HT1080 (cell line): ENCODE results near the gene DNAH8. TPM values are rescaled to one million over a fixed set of nuclear protein-coding genes. Genes with fewer than 3 reads are reported as not detected.

Source experiments
- DNase-seq: peaks from one replicate; pipeline ENCODE4 v3.0.0-alpha.2; 2015; ENCODE audit warnings: low read depth
- total RNA-seq: library from RNA; depleted of rRNA; stranded (reverse); fragments of >200 nt; shearing (Covaris generic); gene quantifications from 2 replicates; pipeline ENCODE4 v1.2.3, GENCODE V29; 2014

The DNAH8 gene
- total RNA-seq, 1 experiment from 2014 or later, result not detected

DNA sequence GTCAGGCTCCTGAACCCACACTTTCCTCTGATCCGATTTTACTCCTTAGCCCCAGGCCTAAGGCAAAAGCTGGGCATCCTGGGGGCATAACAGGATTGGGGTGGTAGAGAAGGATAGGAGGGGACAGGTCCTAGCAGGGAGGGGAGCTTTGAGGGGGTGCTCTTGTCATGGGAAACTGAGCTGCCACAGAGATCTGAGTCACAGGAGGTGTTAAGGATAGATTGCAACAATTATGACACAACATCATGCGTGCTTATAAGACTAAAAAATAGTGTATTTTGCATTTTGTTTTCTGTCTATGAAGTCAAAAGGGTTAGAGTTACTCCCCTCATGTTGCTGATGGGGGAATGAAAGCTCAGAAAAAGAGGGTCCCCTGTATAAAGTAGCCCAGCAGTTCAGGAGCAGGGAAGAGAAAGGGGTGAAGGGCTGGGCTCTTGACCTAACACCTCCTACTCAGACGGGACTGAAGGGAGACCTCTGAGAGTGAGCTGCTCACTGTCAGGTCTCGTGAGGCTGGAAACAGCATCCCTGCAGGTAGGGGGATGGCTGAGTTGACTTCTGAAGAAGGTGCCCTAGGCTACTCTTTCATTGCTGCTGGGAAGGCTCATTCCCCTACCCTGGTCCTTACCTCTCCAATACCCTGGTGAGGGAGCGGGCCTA lies 335.5 kb downstream of the DNAH8 start:
- no peak for DNase-seq

DNA sequence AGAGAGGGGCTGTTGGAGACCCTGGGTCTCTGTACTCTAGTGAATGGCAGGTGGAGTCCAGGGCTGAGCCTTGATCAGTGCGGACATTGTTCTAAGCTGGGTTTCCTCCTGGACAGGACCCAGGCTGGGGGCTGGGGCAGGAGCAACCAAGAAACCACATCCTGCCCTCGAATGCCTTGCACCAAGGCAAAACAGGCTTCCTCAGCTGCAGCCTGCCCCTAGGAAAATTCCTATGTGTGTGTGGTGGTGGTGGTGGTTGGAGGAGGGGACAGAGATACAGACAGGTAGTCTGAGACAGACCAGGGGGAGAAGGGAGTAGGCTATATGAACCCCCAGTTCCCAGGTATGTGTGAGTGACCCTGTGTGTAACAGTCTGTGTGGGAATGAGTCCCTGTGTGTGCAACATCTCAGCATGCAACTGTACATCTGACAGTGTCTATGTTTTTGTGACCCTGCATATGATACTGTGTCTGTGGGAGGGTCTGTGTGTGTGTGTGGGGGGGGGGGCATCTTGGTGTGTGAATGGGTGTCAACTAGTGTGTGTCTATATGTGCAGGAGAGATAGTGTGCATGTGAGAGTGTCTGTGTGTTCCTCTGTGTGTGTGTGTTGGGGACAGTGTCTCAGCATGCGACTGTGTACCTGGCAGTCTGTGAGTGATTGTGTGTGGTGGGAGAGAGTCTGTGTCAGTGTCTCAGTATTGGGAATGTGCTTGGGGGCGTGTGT lies 336.4 kb downstream of the DNAH8 start:
- peak; percentile 84 for DNase-seq

DNA sequence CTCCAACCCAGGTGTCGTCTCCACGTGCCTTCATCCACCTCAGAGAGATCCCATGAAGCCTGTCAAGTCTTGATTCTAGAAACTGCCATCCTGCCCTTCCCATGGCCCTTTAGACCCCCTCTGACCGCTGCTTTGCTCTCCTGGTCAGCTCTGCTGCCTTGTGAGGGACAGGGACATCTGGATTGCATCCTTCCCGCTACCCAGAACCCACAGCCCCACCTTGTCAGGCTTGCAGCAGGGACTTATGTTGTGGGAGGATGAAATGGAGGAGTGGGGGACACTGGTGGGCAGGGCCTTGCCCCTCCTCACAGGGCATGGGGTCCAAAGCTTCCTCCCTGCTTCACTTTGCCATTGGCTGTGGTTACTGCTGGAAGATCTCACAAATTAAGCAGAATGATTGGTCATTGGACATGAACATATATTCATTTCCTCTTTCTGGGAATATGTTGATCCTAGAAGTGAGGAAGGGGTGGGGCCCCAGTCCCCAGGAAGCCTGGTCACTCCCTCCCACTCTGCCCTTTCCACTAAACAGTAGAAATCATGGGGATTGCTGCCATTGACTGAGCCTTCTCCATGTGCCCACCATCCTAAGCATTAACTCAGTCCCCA lies 338.0 kb downstream of the DNAH8 start:
- DNase-seq, result peak; percentile 10

DNA sequence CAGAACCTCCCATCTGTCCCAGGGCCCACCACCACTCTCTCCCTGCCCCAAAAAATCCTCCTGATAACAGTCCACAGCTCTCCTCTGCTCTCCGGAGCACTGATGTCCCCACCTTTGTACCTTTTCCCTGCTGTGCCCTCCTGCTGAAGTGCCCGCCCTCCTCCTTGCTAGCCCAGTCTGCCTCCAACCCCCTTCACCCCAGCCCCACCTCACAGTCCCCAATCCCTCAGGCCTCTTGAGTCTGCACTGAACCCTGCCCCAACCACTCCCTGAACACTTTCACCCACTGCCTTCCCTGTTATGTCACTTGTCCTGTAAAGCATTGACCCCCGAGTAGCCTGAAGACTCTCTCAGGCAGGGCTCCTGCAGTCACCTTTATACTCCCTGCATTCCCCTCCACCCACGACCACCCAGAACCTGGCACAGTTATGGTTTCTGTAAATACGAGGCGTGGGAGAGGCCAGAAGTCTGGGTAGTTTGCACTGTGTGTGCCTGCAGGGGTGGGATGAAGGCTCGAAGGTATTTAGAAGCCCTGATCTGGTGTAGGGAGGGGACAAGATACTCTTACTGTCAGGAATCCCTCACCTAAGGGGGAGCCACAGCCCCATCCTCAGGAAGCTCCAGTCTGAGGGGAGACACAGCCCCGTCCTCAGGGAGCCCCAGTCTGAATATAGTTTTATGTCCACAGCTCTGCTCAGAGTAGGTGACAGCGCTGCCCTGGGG lies 338.9 kb downstream of the DNAH8 start:
- no peak for DNase-seq

DNA sequence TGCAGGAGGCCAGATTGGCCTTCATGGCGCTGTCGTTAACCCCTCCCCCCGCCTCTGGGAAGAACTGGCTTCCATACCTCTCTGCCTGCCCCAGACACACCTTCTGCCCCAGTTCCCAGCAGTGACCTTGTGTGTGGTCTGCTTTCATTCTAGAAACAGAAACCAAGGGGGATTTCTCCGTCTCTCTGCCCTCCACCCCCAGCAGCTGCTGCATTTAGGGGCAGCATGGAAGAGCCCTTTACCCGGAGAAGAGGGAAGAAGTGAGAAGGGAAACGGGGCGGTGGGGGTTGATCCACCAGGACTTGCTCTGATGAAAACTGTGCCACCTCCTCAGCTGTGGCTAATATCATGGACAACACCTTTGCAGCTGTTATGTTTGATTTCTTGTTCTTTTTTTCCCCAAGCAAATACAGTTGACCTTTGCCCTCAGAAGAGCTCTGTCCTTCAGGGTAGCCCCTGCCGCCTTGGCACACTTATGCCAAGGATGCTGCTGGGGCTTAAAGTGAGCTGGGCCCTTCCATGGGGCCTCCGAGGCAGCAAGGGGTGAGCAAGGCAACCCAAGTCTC lies 339.5 kb downstream of the DNAH8 start:
- no peak for DNase-seq

DNA sequence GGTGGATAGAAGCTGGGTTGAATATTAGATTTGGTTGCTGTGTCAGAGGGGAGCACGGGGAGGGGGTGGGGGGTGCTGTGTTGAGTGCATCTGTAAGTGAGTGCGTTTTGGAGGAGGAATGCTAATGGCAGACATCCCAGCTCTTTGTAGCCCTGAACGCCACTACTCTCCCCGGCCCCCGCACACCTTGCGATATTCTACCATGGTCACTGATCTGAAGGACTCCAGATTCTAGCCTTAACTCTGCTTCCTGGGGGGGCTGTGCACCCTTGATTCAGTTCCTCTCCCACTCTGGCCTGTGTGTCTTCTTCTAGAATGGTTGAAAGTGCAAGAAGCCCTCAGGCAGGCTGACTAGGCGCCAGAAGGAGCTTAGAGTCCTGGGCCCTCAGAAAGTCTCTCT lies 340.6 kb downstream of the DNAH8 start:
- no peak for DNase-seq

DNA sequence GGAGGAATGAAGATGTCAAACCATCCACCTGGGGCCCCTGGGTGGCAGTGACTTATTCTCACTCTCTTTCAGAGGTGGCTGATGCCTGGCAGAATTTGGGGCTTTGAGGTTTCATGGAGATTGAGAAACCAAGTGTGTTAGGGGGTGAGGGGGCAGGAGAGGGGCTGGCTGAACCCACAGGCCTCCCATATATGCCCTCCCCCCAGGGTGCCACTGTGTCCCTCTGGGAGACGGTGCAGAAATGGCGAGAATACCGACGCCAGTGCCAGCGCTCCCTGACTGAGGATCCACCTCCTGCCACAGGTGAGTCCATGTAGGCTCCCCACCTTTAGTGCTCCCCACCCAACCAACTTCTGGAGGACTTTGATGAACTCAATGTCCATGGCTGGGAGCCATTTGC lies 341.1 kb downstream of the DNAH8 start:
- DNase-seq, result no peak

DNA sequence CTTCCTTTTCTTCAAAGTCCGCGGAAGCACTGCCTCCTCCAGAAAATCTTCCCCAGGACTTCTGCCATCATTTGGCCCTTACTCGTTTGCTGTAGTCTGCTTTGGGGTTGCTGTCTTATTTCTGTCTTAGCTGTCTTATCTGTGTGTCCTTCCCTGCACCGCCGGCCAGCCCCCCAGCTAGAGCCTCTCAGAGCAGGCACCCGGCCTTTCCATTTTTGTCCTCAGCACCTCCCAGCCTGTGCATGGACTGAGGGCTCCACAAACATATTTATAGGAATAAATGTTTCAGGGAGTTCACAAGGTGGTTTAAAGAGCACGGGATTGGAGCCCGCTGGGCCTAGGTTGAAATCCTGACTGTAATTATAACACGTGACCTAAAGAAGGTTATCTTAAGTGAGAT lies 341.6 kb downstream of the DNAH8 start:
- no peak for DNase-seq

DNA sequence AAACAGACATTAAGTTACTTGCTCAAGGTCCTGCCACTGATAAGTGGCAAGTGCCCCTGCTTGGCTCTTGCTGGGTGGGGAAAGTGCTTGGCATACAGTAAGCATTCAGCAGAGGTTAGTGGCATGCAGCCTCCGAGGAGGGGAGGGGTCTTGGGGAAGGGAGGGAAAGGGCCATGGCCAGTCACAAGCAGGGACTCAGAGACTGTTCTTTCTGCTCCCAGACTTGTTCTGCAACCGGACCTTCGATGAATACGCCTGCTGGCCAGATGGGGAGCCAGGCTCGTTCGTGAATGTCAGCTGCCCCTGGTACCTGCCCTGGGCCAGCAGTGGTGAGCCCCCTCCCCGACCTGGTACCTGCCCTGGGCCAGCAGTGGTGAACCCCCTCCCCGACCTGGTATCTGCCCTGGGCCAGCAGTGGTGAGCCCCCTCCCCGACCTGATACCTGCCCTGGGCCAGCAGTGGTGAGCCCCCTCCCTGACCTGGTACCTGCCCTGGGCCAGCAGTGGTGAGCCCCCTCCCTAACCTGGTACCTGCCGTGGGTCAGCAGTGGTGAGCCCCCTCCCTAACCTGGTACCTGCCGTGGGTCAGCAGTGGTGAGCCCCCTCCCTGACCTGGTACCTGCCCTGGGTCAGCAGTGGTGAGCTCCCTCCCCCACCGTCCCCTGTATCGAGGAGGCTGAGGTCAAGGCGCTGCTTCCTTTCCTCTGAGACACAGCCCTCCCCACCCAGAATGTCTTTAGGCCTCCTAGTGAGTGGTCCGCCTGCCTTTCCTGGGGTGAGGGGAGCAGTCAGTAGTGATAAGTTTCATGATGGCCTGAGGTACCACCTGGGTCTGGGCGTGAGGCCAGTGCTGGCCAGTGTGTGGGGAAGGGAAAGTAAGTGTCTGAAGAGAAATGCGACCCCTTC lies 342.4 kb downstream of the DNAH8 start:
- DNase-seq, result no peak

DNA sequence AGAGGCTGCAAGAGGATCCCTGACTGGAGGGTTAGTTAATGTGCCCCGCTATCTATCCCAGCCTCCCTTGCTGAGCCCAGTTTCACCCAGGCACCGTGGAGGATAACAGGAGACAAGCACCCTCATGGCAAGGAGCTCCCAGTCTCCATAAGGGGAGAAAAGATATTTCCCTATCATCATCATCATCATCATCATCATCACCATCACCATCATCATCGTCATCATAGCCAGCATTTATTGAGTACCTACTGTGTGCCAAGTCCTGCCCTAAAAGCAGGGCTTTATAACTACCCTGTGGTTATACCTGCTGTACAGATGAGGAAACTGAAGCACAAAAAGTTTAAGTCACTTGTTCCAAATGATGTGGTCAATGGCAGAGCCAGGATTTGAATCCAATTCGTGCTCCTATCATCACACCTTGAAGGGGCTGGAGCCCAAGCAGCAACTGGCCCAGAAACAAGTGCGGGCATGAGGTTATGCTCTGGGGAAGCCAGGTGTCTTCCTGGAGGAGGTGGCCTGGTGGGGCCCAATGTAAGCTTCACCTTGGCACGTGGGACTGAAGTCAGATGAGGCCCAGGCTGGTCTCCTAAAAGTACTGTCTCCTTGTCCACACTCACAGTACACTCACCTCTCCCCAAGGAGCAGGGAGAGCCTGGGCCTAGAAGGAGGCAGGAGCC lies 343.5 kb downstream of the DNAH8 start:
- DNase-seq, result no peak

DNA sequence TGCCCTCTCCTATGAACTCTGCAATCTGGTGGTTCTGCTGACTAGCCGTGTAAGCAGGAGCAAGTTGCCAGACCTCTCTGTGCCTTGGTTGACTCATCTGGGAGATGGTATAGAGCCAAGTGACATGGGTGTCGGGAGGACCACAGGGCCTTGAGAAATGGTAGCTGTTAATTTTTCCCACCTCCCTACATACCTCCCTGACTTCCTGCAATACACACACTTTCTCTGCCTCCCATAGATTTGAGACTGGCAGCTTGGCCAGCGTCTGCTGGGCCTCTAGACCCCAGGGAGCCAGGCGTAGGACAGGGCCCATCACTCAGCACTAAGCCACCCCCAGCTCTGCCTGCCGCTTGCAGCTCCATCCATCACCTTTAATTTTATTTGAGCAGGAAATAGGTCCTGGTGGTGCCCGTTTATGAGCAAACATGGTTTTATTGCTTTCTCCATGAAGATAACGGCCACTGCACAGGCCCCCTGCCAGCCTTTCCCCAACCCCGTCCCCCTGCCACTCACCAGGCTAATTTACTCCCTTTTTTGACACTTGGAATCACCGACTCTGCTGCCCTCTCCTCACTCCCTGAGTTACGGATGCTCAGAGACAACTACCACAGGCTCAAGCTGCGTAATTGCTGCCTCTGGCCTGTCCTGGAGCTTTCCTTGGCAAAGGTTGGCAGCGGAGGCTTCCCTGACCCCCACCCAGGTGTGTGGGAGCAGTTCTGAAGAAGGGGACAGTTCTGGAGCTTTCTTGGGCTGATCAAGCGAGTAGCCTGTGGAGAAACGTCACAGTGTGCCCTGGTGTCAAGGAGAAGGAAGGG lies 344.6 kb downstream of the DNAH8 start:
- DNase-seq, result no peak

DNA sequence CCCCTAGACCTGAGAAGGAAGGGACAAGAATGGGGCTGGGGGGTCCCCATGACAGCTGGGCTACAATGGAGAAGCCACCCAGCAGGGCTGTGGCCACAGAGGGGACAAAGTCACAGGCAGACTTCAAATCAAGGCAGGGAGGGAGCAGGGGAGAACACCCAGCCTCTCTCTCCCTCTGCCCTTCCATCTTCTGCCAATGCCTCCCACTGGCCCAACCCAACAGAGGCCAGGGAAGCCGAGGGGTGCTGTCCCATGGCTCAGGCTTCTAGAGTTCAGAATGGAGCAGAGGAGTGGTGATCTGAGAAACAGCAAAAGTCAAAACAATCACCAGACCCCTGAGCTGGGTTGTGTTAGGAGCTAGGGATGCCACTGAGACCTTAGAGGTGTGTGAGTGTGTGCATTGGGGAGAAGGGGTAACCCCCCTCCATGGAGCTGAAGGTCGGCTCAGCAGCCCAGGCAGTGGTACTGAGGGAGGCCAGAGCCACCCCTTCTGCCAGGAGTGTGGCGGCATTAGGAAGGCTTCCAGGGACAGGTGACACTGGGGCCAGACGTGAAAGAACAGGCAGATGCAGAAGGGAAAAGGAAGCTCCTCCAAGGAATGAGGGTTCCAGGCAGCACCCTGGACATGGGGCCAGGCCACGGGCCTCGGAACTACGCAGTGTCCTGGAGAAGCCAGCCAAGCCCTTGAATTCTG lies 345.5 kb downstream of the DNAH8 start:
- no peak for DNase-seq

DNA sequence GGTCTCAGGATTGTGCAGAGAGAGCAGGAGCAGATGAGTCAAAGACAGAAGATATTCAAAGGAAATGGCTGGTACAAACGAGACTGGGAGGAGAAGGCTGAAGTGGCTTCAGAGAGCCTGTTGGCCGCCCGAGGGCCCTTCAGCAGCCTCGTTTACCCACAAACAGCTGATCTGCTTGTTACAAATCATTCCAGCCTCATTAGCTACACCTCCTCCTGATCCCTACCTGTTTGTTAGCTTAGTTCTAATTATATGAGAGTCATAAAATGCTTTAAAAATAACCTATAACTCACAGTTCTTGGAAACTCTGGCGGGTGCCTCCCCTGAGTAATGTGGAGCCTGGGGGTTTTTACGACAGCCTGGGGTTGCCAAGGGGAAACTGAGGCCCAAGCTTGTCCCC lies 346.1 kb downstream of the DNAH8 start:
- no peak for DNase-seq

DNA sequence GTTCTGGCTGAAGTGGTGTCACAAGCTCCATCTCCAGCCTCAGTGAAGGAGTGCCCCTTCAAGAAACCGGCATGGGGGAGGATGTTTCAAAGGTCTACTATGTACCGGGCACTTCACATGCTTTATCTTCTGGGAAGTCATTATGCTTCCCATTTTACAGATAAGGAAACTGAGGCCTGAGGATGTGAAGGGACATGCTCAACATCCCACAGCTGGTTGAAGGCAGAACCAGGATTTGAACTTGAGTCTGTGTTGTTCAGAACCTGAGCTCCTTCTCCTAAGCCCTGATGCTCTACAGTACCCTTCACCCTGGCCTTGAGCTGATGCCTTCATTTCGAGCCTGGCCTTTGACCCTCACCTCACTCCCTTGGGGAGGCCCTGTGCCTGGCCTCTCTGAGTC lies 346.5 kb downstream of the DNAH8 start:
- no peak for DNase-seq

DNA sequence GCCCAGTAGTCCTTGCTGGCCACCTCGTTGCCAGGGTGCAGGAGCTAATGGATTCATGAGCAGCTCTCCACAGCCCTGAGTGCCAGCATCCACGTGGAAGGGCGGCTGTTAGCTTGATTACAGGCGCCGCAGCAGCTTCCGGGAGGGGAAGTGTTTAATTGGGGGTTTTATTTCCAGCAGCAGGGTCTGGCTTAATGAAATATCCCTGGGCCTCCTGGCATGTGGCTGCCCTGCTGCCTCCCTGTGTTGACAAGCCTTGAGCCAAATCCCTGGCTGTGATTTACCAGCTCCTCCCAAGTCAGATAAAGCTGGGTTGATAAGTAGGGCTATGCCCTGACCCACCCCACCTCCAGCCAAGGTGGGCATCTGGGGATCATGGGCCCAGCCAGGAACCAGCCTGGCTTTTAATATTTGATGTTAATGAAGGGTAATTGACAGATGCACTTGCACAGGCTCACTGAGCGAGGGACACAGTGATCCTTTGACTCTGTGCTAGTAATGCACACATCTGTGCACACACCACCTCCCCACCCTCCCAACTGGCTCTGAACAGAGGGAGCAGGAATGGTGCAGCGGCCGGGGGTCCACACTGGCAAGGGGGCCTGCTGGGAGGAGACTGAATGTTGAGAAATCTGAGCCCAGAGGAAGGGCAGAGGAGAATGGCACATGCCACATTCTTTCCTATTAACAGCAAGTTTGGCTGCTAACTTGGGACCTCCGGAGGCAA lies 347.1 kb downstream of the DNAH8 start:
- no peak for DNase-seq

DNA sequence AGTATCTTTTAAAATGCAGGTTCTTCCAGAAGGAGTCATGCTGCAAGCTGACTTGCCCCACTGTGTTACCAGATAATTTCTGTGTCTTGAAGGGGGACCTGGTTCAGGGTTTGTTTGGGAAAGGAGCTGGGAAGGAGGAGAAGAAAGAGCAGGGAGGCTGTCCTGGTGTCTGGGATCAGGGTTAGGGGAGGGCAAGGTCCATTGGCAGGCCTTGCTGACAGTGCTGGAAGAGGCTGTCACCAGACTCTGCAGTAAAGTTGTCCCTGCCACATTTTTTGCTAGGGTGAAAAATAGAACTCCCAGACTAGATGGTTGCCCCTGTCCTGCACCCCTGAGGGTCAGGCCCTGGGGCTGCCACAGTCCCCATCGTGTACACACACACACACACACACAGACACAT lies 348.4 kb downstream of the DNAH8 start:
- DNase-seq, result no peak

DNA sequence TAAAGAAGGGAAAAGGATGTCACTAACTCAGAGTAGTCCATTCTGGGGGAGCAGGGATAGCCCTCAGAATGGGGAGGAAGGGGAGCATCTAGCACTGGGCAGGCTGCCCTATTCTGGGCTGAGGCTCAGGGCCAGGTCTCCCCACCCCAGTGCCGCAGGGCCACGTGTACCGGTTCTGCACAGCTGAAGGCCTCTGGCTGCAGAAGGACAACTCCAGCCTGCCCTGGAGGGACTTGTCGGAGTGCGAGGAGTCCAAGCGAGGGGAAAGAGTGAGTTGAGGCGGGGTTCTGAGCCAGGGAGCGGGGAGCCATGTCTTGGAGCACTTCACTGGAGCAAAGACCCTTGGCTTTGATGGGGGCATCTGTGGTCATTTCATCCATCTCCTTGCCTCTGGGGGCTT lies 350.4 kb downstream of the DNAH8 start:
- no peak for DNase-seq

DNA sequence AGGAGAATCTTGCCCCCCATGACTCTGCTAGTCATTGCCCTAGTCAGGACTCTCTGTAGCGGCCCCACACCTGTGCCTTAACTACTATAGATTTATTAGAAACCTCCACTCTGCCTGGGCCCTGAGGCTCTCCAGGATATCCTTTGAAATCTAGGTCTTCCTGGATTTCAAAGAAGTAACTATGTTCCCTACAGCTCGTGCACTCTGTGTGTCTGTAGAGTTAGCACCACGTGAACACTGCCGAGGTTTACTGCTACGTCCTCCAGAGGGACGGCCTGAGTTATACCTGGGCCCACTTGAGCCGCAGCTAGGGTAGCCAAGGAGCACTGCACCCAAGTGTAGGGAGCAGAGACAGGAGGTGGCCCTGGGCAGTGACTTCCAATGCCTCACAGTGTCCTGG lies 353.3 kb downstream of the DNAH8 start:
- no peak for DNase-seq
